ENCODE data around the gene LEMD1.

LEMD1 gene

GRCh38 chr1:205442051-205442725 is 20.3 kb upstream of the LEMD1 start:
- peaks cover 0 to 2% (median 0%) of the 10 kb centered on the region in 5 experiments for H3K27me3 ChIP-seq (replicated peaks in 2 of 5; ENCODE audit: control insufficient read depth in 4 of 5, insufficient read depth in 5 of 5, low read length in 4 of 5)
- no peaks in the 10 kb centered on the region for H3K36me3 ChIP-seq (ENCODE audit: control insufficient read depth in 4 of 4, insufficient read depth in 4 of 4, low read length in 3 of 4)
- no peak for DNase-seq
- WGBS (ENCODE audit: insufficient coverage), result 71% methylated on average over 7 of the region's 12 CpGs
- no peak overlapping the region for H3K4me3 ChIP-seq (ENCODE audit: control insufficient read depth in 1 of 7, extremely low read depth in 1 of 7, insufficient read depth in 4 of 7, low read depth in 2 of 7, low read length in 6 of 7)
- POLR2A ChIA-PET, result no interaction called here
- H3K27ac ChIP-seq (ENCODE audit: insufficient read depth in 1 of 2, low read depth in 1 of 2, low read length in 2 of 2, poor library complexity in 1 of 2, severe bottlenecking in 2 of 2), result no peak overlapping the region
- peaks cover 10 to 54% (median 45%) of the 10 kb centered on the region in 4 experiments for H3K4me1 ChIP-seq (ENCODE audit: control extremely low read depth in 1 of 4, control insufficient read depth in 4 of 4, insufficient read depth in 4 of 4, low read length in 3 of 4)
- no peaks in the 10 kb centered on the region for H3K9me3 ChIP-seq (ENCODE audit: control extremely low read depth in 1 of 5, control insufficient read depth in 4 of 5, insufficient read depth in 2 of 5, low read depth in 1 of 5, low read length in 4 of 5)
- CTCF ChIA-PET, result interaction anchor here (0.9 to 8.5 kb wide), 8 partner anchors 11 to 83 kb away, joined by 3 to 47 read pairs (median 4); no protein-coding TSS in a partner anchor

DNA sequence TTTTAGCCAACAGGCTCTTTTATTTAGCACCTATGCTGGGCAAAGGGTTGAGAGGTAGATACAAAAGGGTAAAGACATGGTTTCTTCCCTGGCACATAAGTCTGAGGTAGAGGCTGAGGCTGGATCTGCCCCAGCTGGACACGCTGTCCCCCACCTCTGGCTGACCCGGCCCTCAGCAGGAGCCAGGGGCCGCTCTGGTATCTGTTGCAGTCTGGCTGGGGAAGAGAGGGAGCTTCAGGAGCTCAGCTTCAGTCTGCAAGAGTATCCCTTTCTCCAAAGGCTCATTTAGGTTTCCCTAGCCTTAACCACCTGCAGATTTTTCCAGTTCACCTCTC is 19.8 kb upstream of the LEMD1 start:
- 94% methylated on average over 2 of the region's 3 CpGs for WGBS (ENCODE audit: insufficient coverage)
- CTCF ChIA-PET, result interaction anchor here (0.9 to 8.5 kb wide), 10 partner anchors 9 to 83 kb away, joined by 3 to 47 read pairs (median 4); no protein-coding TSS in a partner anchor
- H3K27ac ChIP-seq (ENCODE audit: insufficient read depth in 1 of 2, low read depth in 1 of 2, low read length in 2 of 2, poor library complexity in 1 of 2, severe bottlenecking in 2 of 2), result no peak overlapping the region

GRCh38 chr1:205441318-205441633 is 19.4 kb upstream of the LEMD1 start:
- Histone ChIP-seq H3K36me3 (ENCODE audit: control insufficient read depth in 4 of 4, insufficient read depth in 4 of 4, low read length in 3 of 4) (no peaks in the 10 kb centered on the region), H3K27ac (ENCODE audit: insufficient read depth in 1 of 2, low read depth in 1 of 2, low read length in 2 of 2, poor library complexity in 1 of 2, severe bottlenecking in 2 of 2) (no peak overlapping the region), H3K27me3 (replicated peaks in 2 of 5; ENCODE audit: control insufficient read depth in 4 of 5, insufficient read depth in 5 of 5, low read length in 4 of 5) (peaks cover 0 to 3% (median 0%) of the 10 kb centered on the region in 5 experiments), H3K9me3 (ENCODE audit: control extremely low read depth in 1 of 5, control insufficient read depth in 4 of 5, insufficient read depth in 2 of 5, low read depth in 1 of 5, low read length in 4 of 5) (no peaks in the 10 kb centered on the region), H3K4me1 (ENCODE audit: control extremely low read depth in 1 of 4, control insufficient read depth in 4 of 4, insufficient read depth in 4 of 4, low read length in 3 of 4) (peaks cover 10 to 54% (median 44%) of the 10 kb centered on the region in 4 experiments), H3K4me3 (ENCODE audit: control insufficient read depth in 1 of 7, extremely low read depth in 1 of 7, insufficient read depth in 4 of 7, low read depth in 2 of 7, low read length in 6 of 7) (peak overlapping the region in 3 of 7 experiments; percentile 43 to 59 (median 50))
- CTCF ChIA-PET, result interaction anchor here (1.0 to 8.5 kb wide), 9 partner anchors 10 to 84 kb away, joined by 3 to 47 read pairs (median 5); no protein-coding TSS in a partner anchor
- 25% methylated on average over 2 of the region's 6 CpGs for WGBS (ENCODE audit: insufficient coverage)
- DNase-seq, result no peak
- POLR2A ChIA-PET, result no interaction called here

More for the DNA sequence above, 19.8 kb upstream of the LEMD1 start:
- peaks cover 10 to 54% (median 45%) of the 10 kb centered on the region in 4 experiments for H3K4me1 ChIP-seq (ENCODE audit: control extremely low read depth in 1 of 4, control insufficient read depth in 4 of 4, insufficient read depth in 4 of 4, low read length in 3 of 4)
- H3K9me3 ChIP-seq (ENCODE audit: control extremely low read depth in 1 of 5, control insufficient read depth in 4 of 5, insufficient read depth in 2 of 5, low read depth in 1 of 5, low read length in 4 of 5), result no peaks in the 10 kb centered on the region
- POLR2A ChIA-PET, result no interaction called here
- H3K27me3 ChIP-seq (replicated peaks in 2 of 5; ENCODE audit: control insufficient read depth in 4 of 5, insufficient read depth in 5 of 5, low read length in 4 of 5), result peaks cover 0 to 2% (median 0%) of the 10 kb centered on the region in 5 experiments
- DNase-seq, result no peak
- no peak overlapping the region for H3K4me3 ChIP-seq (ENCODE audit: control insufficient read depth in 1 of 7, extremely low read depth in 1 of 7, insufficient read depth in 4 of 7, low read depth in 2 of 7, low read length in 6 of 7)
- no peaks in the 10 kb centered on the region for H3K36me3 ChIP-seq (ENCODE audit: control insufficient read depth in 4 of 4, insufficient read depth in 4 of 4, low read length in 3 of 4)

DNA sequence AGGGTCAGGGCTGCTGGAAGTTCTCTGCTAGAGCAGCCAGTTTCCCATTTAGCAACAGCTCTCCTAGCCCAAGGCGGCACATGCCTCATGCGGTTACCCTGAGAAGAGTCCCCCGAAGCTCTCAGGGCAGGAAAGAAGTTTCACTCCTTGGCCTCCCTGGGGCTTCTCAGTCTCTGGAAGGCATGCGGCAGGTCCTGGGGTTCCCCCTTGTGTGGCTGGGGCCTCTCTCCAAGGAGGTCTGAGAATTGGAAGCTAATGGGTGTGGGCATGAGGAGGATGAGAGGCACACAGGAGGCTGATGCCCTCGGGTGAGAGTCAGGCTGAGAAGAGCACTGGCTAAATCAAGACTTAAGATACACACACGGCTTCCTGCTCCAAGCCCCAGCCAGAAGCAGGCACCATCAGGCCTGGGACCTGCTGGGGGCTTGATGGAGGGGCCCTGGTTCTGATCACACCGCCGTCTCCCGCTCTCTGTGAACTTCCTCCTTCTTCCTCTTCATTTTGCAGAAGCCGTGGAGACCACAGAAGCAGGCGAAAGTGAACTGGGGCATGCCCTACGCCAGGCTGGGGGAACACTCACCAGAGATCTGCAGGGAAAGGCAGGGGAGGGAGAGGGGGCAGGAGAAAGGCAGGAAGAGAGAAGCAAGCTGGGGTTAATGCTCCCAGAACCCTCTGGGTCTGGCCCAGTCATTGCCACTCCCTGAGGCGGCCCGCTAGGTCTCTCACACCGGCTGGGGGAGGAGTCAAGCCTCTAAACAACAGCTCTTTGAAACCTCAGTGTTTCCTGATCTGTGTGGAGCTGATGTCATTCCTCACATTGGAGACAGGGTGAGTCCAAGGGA is 18.8 kb upstream of the LEMD1 start:
- H3K27ac ChIP-seq (ENCODE audit: insufficient read depth in 1 of 2, low read depth in 1 of 2, low read length in 2 of 2, poor library complexity in 1 of 2, severe bottlenecking in 2 of 2), result no peak overlapping the region
- H3K27me3 ChIP-seq (replicated peaks in 2 of 5; ENCODE audit: control insufficient read depth in 4 of 5, insufficient read depth in 5 of 5, low read length in 4 of 5), result peaks cover 0 to 9% (median 0%) of the 10 kb centered on the region in 5 experiments
- POLR2A ChIA-PET, result no interaction called here
- peaks cover 6 to 48% (median 41%) of the 10 kb centered on the region in 4 experiments for H3K4me1 ChIP-seq (ENCODE audit: control extremely low read depth in 1 of 4, control insufficient read depth in 4 of 4, insufficient read depth in 4 of 4, low read length in 3 of 4)
- H3K36me3 ChIP-seq (ENCODE audit: control insufficient read depth in 4 of 4, insufficient read depth in 4 of 4, low read length in 3 of 4), result no peaks in the 10 kb centered on the region
- CTCF ChIA-PET, result interaction anchor here (0.7 to 8.5 kb wide), 10 partner anchors 9 to 84 kb away, joined by 3 to 47 read pairs (median 4); no protein-coding TSS in a partner anchor
- peak overlapping the region in 4 of 7 experiments; percentile 29 to 59 (median 46) for H3K4me3 ChIP-seq (ENCODE audit: control insufficient read depth in 1 of 7, extremely low read depth in 1 of 7, insufficient read depth in 4 of 7, low read depth in 2 of 7, low read length in 6 of 7)
- no peaks in the 10 kb centered on the region for H3K9me3 ChIP-seq (ENCODE audit: control extremely low read depth in 1 of 5, control insufficient read depth in 4 of 5, insufficient read depth in 2 of 5, low read depth in 1 of 5, low read length in 4 of 5)
- WGBS (ENCODE audit: insufficient coverage), result 18% methylated on average over 8 of the region's 15 CpGs
- peak; percentile 62 to 84 (median 80) for DNase-seq

DNA sequence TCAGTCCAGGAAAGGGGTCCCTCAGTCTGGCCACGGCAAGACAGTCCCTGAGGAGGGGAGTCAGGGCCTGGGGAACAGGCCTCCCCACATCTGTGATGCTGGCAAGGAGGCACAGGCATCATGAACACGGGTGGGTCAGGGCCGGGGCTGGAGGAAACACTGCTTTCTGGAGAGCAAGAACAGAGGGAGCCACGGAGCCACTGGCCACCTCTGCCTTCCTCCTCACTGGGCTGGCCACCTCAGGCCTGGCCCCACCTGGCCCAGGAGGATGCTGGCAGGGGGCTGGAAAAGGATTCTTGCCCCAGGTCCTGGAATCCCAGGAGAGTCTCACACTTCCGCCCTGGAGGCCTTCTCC is 18.2 kb upstream of the LEMD1 start:
- 82% methylated on average over 5 of the region's 5 CpGs for WGBS (ENCODE audit: insufficient coverage)
- H3K27ac ChIP-seq (ENCODE audit: insufficient read depth in 1 of 2, low read depth in 1 of 2, low read length in 2 of 2, poor library complexity in 1 of 2, severe bottlenecking in 2 of 2), result no peak overlapping the region

GRCh38 chr1:205438213-205439158 is 16.6 kb upstream of the LEMD1 start:
- DNase-seq, result peak; percentile 32 to 58 (median 51)
- no peak overlapping the region for H3K27ac ChIP-seq (ENCODE audit: insufficient read depth in 1 of 2, low read depth in 1 of 2, low read length in 2 of 2, poor library complexity in 1 of 2, severe bottlenecking in 2 of 2)
- peaks cover 5 to 32% (median 28%) of the 10 kb centered on the region in 4 experiments for H3K4me1 ChIP-seq (ENCODE audit: control extremely low read depth in 1 of 4, control insufficient read depth in 4 of 4, insufficient read depth in 4 of 4, low read length in 3 of 4)
- POLR2A ChIA-PET, result no interaction called here
- CTCF ChIA-PET, result interaction anchor here (1.0 to 8.5 kb wide), 9 partner anchors 7 to 154 kb away, joined by 3 to 47 read pairs (median 4); no protein-coding TSS in a partner anchor
- H3K27me3 ChIP-seq (replicated peaks in 2 of 5; ENCODE audit: control insufficient read depth in 4 of 5, insufficient read depth in 5 of 5, low read length in 4 of 5), result peaks cover 0 to 9% (median 4%) of the 10 kb centered on the region in 5 experiments
- H3K9me3 ChIP-seq (ENCODE audit: control extremely low read depth in 1 of 5, control insufficient read depth in 4 of 5, insufficient read depth in 2 of 5, low read depth in 1 of 5, low read length in 4 of 5), result no peaks in the 10 kb centered on the region
- H3K4me3 ChIP-seq (ENCODE audit: control insufficient read depth in 1 of 7, extremely low read depth in 1 of 7, insufficient read depth in 4 of 7, low read depth in 2 of 7, low read length in 6 of 7), result no peak overlapping the region
- H3K36me3 ChIP-seq (ENCODE audit: control insufficient read depth in 4 of 4, insufficient read depth in 4 of 4, low read length in 3 of 4), result no peaks in the 10 kb centered on the region
- WGBS (ENCODE audit: insufficient coverage), result 61% methylated on average over 12 of the region's 13 CpGs

More for the DNA sequence above, 18.2 kb upstream of the LEMD1 start:
- H3K27me3 ChIP-seq (replicated peaks in 2 of 5; ENCODE audit: control insufficient read depth in 4 of 5, insufficient read depth in 5 of 5, low read length in 4 of 5), result peaks cover 0 to 9% (median 2%) of the 10 kb centered on the region in 5 experiments
- peaks cover 5 to 42% (median 36%) of the 10 kb centered on the region in 4 experiments for H3K4me1 ChIP-seq (ENCODE audit: control extremely low read depth in 1 of 4, control insufficient read depth in 4 of 4, insufficient read depth in 4 of 4, low read length in 3 of 4)
- POLR2A ChIA-PET, result no interaction called here
- H3K36me3 ChIP-seq (ENCODE audit: control insufficient read depth in 4 of 4, insufficient read depth in 4 of 4, low read length in 3 of 4), result no peaks in the 10 kb centered on the region
- CTCF ChIA-PET, result interaction anchor here (0.7 to 8.5 kb wide), 6 partner anchors 8 to 85 kb away, joined by 3 to 47 read pairs (median 7); no protein-coding TSS in a partner anchor
- peak overlapping the region in 1 of 7 experiments; percentile 50 for H3K4me3 ChIP-seq (ENCODE audit: control insufficient read depth in 1 of 7, extremely low read depth in 1 of 7, insufficient read depth in 4 of 7, low read depth in 2 of 7, low read length in 6 of 7)
- DNase-seq, result no peak
- no peaks in the 10 kb centered on the region for H3K9me3 ChIP-seq (ENCODE audit: control extremely low read depth in 1 of 5, control insufficient read depth in 4 of 5, insufficient read depth in 2 of 5, low read depth in 1 of 5, low read length in 4 of 5)

Measured in common myeloid progenitor, CD34-positive (primary cell).